HG03520 (cell line): ENCODE results near the gene FGF14.

ENCODE experiments used
- ATAC-seq: cut with Tn5 transposase; IDR thresholded peaks from one replicate; pipeline ENCODE4 v1.9.1; 2021; ENCODE audit warnings: mild to moderate bottlenecking, moderate library complexity; ENCODE audit not compliant: unreplicated experiment

Gene FGF14

DNA sequence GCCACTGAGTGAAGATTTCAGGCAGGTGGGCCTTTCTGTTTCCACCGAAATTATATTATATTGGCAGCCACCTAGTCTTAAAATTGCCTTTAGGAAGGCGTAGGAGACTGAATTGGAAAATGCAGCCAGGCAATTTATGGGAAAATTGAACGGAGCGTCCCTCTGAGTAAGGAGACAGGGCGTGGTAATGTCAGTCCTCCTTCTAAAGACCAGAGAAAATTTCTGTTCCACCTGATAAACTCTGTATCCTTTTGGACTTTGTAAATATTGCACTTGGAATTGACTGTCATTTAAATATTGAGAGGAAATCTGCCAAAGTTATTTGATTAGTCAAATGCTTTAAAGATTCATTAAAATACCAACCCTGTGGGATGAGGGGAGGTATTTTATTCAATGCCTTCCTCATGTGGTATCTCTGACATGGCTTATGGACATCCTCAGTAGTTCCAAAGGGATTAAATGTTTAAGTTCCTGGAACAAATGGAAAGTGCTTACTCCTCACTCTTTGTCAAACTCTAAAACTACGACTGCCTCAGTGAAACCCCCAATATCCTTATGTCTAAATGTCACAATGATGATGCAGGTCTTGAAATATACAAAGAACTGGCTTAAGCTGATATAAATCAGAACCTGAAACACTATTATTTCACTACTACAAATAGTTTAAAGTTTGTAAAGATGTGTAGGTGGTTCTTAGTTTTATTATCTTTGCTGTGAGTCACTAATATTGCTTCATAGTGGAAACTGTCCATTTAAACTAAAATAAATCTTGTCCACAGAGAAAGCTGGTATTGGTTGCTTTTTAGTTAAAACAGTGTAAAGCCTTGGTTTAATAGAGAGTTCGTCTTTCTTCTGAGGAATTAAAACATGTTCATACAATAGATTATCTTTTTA is 203.2 kb downstream of the FGF14 start:
- ATAC-seq = no peak

DNA sequence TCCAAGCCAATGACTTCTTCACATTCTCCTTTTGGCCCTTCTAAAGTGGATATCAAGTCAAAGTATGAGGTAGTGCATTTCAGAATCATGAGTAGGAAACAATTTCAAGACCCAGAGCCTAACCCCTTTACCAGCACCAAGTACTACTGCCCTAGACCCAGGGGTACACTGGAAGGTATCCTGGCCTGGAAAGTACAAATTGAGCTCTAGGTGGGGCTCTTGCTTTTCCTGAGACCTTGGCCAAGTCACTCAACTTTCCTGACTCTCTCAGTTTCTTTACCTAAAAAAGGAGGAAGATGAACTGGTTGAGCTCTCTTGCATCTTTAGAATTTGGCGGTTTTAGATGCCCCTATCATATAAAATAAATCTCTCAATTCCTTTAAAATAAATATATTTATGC is 204.7 kb downstream of the FGF14 start:
- no peak for ATAC-seq

DNA sequence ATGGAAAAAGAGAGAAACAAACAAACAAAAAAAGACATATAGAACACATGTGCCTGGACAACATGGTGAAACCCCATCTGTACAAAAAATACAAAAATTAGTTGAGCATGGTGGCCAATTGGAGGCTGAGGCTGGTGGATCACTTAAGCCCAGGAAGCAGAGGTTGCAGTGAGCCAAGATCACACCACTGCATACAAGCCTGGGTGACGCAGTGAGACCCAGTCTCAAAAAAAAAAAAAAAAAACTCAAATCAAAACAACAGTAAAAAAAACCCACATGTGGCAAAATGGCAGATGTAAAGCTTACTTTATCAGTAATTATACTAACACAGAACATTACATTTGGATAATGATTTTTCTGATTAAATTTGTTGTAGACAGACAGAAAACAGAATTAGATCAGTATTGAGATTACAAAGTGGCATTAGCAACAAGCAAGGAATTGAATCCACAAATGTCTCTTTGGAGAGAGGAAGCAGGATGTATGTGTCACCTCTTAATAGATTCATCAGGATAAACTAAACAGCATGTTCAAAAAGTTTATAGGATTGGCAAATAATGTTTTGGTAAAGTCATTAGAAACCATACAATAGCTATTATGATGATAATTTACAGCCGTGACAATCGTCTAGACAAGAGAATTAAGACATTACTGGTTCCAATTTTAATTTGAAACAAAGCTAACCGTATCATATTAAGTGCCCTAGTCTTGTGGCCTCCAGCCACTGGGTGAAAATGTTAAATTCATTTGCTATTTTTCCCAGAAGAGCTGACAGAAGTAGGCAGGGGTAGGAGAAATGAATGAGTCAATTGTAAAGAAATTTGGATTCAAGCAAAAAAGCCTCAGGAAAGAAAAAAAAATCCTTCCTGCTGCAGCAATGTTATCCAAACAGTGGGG is 206.0 kb downstream of the FGF14 start:
- no peak for ATAC-seq

DNA sequence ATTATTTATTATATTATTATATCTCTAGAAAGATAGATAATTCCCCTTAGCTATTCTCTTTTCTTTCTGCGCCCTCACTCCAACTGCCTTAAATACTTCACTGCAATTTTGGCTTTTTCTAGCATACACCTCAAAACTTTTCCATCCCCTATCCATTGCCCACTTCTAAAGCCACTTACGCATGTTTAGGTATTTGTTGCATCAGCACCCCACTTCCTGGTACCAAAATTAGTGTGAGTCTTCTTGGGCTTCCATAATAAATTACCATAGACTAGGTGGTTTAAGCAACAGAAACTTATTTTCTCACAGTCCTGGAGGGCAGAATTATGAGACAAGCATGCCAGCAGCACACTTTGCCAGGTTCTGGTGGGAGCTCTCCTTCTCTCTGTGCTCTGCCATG is 209.0 kb downstream of the FGF14 start:
- no peak for ATAC-seq

DNA sequence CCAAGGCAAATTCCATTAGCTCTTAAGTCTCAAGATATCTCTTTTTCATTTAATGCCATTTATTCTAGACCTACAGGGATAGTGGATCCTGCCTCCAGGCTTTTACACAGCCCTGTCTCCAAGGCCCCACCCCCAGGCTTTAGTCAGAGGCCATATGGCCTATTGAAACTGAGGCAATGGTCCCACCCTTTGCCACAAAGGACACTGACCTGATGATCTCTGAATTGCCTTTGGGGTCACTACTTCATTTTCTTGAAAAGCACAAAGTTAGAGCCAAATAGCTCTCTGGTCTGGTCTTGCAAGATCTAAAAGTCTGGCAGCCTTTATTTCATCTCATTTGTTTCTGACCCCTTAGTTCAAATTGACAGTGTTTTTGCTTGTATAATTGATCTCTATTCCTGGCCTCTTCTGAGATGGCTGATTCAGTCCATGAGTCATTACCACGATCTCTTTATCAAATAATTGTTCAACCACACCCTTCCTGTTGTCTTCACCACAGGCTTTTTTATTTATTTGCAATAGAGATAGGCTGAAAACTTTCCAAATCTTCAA is 209.8 kb downstream of the FGF14 start:
- ATAC-seq = no peak

DNA sequence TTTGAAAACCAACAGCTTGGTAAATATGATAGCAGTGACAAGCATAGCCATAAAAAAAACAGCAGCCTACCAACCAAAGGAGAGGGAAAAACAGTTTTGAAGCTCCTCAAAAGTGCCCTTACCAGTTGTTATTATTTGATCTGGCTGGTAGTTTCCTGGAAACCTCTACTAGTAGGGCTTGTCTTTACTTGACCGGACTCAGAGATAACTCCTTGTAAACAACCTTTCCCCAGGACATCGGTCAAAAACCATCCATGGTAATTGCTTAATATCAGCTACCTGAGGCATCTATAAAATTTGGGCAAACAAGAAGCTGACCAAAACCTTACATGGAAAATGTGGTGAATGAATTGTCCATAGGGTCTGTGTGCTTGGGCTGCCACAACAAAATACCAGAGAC is 210.9 kb downstream of the FGF14 start:
- no peak for ATAC-seq

DNA sequence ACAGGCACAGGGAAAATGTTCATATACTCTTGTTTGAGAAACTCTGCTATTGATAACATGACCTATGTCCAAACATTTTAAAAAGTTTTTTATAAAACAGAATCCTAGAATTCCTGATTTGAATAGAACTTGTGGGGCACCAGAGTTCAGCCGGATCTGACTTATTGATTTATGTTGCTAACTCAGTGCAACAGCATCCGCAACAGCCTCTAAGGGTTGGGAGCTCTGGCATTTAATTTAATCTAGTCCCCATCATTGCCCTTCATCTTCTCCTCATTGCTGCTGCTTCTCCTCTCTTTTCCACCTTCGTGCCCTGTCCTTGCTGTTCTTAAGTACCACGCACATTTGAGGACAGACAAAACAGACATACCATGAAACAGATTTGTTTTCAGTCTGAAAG is 214.5 kb downstream of the FGF14 start:
- no peak for ATAC-seq

DNA sequence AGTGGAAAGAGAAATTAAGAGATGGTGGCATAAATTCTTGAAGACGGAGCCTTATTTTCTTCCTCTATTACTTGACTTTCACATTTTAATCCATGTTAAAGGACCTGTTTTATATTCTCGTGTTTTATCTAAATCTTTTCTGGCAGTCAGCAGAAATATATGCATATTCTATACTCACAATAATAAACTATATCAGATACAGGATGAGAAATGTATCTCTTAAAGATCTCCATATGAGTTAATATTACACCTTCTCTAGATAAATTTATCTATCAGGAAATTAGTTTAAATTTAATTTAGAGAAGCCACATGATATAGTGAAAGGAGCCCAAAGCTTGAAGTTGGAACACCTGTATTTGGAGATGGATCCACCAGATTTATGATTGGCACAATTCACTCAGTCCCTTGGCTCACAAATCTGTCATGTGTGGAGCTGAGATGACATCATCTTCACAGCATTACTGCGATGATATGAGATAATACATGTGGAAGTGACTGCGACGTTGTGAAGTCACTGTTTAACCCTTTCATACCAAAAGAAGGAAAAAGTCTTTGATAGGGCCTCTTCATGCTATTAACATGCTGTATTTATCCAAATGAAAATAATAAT is 216.4 kb downstream of the FGF14 start:
- no peak for ATAC-seq

DNA sequence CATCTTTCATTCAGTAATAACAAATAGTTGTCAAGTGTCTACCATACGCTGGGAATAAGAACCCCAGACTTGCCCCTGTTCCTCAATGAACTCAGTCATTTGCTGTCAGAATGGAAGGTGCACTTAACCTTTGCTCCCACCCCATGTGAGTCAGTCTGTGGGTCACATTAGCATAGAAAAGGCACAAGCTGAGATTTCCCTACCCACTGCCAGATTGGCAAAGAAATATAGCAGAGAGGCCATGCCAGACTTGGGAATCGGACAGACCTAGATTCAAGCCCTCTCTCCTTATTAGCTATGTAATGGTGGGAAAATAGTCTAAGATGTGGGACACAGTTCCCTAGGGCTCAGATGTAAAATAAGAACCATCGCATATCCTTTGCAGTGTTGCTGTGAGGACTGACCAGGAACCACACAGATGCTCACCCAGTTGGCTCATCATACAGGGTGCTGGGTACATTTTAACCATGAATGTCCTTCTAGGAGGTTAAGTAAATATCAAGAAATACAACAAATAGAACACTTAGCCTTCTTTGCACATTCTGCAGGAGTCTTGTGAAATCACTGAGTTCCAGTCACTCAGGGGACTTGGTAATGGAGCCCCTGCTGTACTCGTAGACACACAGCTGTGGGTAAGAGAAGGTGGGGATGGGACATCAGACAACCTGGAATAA is 218.2 kb downstream of the FGF14 start:
- ATAC-seq = no peak

DNA sequence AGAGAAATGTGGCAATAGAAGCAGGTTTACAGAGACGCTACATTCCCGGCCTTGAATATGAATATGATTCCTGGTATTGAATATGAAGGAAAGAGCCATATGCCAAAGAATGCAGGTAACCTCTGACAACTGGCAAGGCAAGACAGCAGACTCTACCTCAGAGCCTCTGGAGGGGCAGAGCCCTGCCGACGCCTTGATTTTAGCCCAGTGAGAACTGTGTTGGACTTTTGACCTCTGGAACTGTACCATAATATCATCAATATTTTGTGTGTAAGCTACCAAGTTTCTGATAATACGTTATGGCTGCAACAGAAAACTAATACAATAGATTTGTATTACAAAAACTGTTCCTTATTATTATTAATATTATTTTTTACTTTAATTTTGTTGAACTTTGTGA is 219.7 kb downstream of the FGF14 start:
- ATAC-seq = no peak

DNA sequence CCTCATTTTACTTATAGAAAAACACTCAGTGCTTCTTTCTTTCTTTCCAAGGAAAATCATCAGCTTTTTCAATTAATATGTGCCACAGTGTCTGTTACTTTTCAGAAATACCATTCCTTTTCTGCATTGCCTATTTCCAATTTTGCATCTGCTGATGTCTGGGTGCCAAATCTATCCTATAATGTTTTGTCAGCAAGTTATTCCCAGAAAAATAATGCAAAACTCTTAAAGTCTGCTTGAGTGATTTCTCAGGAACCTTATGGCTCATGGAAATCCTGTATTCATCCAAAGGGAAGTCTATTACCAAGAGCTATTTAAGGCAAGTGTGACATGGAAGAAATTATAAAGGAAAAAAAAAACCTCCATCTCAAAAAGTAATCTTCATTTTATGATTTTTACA is 224.4 kb downstream of the FGF14 start:
- ATAC-seq = no peak

DNA sequence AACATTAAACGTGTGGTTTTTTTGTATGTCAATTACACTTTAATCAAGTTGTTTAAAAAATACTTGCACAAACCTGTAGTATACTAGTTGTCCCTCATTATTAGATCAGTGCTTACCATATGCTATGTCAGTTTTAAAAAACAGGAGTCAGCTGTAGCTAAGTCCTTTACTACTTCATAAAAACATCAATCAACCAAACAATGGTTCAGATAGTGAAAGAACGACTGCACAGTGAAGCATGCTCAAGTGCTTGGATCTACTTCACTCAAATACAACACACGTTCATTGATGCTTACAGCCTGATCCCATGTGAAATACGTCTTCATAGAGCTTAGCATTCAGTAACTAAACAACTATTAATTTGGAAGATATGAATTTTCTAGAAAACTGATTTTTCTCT is 225.0 kb downstream of the FGF14 start:
- ATAC-seq = no peak

DNA sequence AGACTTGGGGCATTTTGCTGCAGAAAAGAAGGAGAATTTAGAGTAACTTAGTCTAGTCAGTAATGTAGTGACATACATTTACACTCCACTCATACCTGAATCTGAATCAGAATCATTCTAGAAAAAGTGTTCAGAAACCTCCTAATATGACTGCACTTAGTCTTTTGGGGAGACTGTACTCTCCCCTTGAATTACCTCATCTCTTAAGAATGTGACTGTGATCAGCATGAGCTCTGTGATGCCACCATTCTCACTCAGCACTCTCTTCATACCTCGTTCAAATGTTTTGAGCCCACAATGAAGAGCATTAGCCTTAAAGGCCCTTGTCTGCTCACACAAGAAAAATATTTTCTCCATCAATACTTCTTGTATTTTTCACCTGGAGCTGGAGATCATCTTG is 229.4 kb downstream of the FGF14 start:
- ATAC-seq = no peak

DNA sequence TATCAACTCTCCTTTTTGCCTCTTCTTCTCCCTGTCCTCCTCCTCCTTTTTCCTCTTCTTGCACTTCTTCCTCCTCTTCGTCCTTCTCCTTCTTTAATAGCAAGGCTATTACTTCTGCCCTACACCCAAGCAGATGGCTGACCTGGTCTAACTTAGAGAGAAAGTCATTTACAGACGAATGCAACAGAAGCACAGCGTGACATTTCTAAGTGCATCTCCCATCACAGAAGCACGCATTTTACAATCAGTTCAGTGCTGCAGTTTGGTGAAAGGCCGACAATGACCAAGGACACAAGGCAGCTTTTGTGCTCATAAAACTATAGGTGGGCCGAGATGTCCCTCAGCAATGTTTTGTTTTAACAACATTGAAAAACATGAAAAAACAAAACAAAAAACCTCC is 231.5 kb downstream of the FGF14 start:
- no peak for ATAC-seq

DNA sequence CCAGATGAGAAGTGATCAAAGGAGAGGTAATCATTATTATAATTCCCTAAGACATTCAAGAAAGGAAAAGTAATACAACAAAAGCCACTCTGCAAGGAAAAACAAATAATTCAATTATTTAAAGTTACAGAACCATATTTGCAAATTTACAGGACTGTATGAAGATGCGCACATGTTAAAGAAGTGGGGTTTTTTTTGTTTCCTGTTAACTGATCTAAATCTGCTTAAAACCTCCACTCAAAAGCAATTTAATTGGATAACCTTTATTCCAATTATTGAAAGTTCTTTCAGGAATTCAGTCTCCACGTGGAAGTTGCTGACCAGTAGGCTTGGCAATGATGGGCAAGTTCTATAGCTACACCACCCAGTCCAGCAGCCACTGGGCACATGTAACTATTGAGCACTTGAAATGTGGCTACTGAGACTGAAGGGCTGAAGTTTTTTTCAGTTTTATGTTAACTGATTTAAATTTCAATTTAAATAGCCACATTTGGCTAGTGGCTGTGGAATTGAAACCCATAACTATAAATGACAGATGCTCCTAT is 232.3 kb downstream of the FGF14 start:
- no peak for ATAC-seq

DNA sequence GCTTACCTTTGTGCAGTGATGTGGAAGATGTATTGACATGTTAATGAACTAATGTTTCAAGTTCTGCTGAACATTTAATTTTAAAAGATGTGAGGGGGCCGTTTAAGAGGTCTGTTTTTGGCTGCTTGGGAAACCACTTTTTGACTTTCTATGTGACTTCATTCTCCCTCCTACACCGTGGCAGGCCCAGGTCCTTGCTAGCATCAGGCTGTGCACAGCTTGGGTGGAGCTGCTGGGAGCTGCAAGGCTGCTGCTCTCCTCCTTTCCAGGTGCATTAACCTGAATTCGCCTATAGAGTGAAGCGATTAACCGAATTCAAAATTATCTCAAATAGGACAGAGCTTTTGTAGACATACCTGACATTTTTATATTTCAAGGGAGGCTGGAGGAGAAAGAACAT is 249.1 kb downstream of the FGF14 start:
- ATAC-seq = no peak

DNA sequence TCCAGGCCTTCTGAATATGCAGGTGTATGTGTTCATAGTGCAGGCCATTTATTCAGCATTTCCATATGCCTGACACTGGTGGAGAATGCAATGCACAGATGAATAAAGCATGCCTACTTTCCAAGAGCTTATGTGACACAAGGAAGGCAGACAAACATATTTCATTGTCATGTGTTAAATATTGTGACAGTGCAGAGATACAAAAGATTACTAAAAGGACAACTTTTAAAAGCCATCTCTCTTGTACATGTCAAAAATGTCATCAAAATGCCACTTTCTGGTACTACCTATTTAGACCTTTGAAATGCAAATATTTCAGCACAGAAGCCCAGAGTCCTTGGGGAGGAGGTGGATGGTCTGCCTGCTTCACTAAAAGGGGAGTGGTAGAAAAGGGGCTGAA is 254.5 kb downstream of the FGF14 start:
- ATAC-seq = no peak

DNA sequence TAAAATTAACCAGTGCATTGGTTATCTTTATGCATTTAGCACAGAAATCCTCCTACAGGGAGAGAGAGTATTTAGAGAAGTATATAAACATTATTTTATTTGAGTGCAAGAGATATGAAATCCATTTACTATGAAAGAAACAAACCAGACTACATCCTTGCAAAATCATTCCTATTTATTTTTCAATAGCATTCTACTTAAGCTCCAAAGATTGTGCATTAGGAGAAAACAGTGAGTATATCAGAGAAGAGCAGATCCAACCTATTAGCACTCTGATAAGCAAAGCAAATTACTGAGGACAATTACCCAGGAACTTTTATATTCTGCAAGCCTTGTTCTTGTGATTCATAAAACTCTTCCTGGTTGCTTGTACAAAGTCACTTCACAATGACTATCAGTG is 256.1 kb downstream of the FGF14 start:
- ATAC-seq = no peak

DNA sequence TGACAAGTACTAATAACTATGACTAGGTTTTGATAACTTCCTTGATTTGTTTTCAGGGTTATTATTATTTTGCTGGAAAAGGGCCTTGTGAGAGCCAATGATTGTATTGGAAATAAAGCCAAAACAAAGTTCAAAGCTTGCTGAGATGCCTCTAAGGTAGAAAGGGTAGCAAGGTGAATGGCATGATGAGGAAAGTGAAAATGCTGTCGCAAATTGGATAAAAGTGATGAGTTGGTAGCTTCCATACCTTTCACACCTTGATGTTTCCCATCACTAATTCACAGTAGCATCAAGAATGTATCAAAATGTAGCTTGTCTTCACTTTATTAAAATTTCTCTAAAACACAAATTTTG is 259.4 kb downstream of the FGF14 start:
- ATAC-seq = no peak

DNA sequence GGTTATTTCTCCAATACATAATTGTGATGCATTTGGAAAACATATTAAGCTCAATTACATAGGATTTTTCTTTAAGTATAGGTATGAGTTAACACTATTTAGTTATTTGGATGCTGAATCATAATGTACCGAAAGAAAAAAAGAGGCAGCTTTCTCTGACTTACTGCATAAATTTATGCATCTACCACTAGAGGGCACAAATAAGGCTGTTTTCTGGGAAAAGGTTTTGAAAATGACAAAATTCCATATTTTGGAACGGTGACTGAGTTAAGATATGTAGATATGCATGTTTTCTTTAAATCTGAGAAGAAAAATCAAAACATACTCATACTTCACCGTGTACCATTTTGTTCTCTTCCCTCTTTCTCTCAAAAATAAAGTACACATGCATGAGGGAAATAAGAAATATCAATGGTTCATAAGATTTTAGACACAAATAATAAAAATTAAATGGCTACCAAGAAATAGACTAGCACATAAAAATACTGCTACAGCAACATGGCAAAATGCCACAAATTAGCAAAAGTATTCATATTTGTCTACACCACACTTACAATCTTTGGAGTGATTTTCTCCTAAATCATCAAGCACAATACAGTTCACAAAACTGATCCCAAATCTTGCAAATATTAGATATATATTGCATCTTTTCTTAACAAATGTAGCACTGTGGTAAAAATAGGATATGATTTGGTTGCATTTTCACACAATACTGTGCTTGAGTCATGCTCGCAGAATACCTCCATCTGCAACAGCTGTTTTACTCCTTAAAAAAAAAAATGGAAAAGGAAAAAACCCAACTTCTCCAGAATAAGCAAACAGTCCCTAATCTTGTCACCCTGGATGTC is 260.0 kb downstream of the FGF14 start:
- no peak for ATAC-seq
